ENCODE results near the gene KLK3.
A peak's percentile ranks its signal among the peaks of the same experiment; 100 is the strongest.

DNA sequence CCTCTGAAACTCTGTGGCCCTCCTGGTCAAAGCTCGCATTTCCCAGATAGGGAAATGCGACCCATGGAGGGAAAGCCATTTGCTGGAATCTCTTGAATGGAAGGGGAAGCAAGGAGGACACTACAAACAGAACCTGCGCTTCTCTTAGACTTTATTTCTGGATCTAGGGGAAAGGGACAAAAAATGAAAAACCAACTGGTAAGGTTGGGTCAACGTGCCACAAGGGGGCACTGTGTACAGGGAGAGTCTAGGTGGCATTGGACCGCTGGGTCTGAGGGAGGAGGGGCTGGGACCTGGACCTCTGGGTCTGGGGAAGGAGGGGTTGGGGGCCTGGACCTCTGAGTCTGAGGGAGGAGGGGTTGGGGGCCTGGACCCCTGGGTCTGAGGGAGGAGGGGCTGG, 51.5 kb downstream of the KLK3 start:
- TF ChIP-seq, protein P1, sequence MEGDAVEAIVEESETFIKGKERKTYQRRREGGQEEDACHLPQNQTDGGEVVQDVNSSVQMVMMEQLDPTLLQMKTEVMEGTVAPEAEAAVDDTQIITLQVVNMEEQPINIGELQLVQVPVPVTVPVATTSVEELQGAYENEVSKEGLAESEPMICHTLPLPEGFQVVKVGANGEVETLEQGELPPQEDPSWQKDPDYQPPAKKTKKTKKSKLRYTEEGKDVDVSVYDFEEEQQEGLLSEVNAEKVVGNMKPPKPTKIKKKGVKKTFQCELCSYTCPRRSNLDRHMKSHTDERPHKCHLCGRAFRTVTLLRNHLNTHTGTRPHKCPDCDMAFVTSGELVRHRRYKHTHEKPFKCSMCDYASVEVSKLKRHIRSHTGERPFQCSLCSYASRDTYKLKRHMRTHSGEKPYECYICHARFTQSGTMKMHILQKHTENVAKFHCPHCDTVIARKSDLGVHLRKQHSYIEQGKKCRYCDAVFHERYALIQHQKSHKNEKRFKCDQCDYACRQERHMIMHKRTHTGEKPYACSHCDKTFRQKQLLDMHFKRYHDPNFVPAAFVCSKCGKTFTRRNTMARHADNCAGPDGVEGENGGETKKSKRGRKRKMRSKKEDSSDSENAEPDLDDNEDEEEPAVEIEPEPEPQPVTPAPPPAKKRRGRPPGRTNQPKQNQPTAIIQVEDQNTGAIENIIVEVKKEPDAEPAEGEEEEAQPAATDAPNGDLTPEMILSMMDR (IDR thresholded peaks at IDR 0.05) = peak in 7 of 12 donors; percentile 8 to 28 (median 26)
- TF ChIP-seq POLR2A (IDR thresholded peaks at IDR 0.05) = no peak

Measured in heart left ventricle (tissue), 13 donors.